Measurements from ENCODE around the gene CACFD1. TPM values are rescaled to one million over a fixed set of nuclear protein-coding genes. Genes with fewer than 3 reads are reported as not detected.

The CACFD1 gene
- total RNA-seq, 1 donor from 2014 or later: 9.1 TPM

- intact Hi-C loops (cut with DNase I): no loop called here
- TF ChIP-seq POLR2A (IDR thresholded peaks at IDR 0.05) (no peak), POLR2AphosphoS5 (IDR thresholded peaks at IDR 0.05; ENCODE audit: insufficient read depth in 1 of 2, low read depth in 1 of 2) (no peak)
- TF ChIP-seq, protein P1, sequence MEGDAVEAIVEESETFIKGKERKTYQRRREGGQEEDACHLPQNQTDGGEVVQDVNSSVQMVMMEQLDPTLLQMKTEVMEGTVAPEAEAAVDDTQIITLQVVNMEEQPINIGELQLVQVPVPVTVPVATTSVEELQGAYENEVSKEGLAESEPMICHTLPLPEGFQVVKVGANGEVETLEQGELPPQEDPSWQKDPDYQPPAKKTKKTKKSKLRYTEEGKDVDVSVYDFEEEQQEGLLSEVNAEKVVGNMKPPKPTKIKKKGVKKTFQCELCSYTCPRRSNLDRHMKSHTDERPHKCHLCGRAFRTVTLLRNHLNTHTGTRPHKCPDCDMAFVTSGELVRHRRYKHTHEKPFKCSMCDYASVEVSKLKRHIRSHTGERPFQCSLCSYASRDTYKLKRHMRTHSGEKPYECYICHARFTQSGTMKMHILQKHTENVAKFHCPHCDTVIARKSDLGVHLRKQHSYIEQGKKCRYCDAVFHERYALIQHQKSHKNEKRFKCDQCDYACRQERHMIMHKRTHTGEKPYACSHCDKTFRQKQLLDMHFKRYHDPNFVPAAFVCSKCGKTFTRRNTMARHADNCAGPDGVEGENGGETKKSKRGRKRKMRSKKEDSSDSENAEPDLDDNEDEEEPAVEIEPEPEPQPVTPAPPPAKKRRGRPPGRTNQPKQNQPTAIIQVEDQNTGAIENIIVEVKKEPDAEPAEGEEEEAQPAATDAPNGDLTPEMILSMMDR (IDR thresholded peaks at IDR 0.05): no peak
- Histone ChIP-seq H3K4me1 (peaks cover 40% of the 10 kb centered on the region), H3K27ac (no peak overlapping the region), H3K9me3 (no peaks in the 10 kb centered on the region), H3K27me3 (no peaks in the 10 kb centered on the region), H3K36me3 (no peaks in the 10 kb centered on the region), H3K4me3 (no peak overlapping the region)
- DNase-seq (ENCODE audit: extremely low spot score in 2 of 2): no peak
Measured at GRCh38 chr9:133507246-133507965, 47.6 kb downstream of the CACFD1 start.

DNA sequence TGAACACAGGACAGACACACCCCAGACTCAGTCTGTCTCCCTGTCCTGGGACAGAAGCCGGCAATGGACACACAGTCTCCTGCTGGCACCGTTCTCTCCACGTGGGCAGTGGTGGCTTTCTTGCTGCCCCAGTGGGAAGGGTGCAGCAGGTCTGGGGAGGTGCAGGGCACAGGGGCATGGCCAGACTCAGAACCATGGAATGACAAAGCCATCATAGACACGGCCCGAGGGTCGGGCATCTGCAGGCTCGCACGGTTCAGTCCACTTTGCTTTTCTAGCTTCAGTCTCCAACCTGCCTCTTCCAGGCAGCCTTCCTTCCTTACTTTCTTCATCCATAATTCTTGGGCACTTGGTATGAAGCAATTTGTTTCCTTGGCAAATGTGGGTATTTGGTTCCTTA, 48.3 kb downstream of the CACFD1 start:
- peaks cover 40% of the 10 kb centered on the region for H3K4me1 ChIP-seq
- no peak overlapping the region for H3K27ac ChIP-seq
- DNase-seq (ENCODE audit: extremely low spot score in 2 of 2): no peak
- H3K4me3 ChIP-seq: no peak overlapping the region
- intact Hi-C loops (cut with DNase I): no loop called here
- no peak for TF ChIP-seq POLR2AphosphoS5 (IDR thresholded peaks at IDR 0.05; ENCODE audit: insufficient read depth in 1 of 2, low read depth in 1 of 2)
- no peak for TF ChIP-seq POLR2A (IDR thresholded peaks at IDR 0.05)
- TF ChIP-seq, protein P1 (IDR thresholded peaks at IDR 0.05): no peak
- H3K36me3 ChIP-seq: no peaks in the 10 kb centered on the region
- H3K9me3 ChIP-seq: no peaks in the 10 kb centered on the region
- no peaks in the 10 kb centered on the region for H3K27me3 ChIP-seq

GRCh38 chr9:133509179-133510083, 49.7 kb downstream of the CACFD1 start:
- peaks cover 40% of the 10 kb centered on the region for H3K4me1 ChIP-seq
- no peak for TF ChIP-seq POLR2AphosphoS5 (IDR thresholded peaks at IDR 0.05; ENCODE audit: insufficient read depth in 1 of 2, low read depth in 1 of 2)
- TF ChIP-seq POLR2A (IDR thresholded peaks at IDR 0.05): no peak
- TF ChIP-seq, protein P1 (IDR thresholded peaks at IDR 0.05): no peak
- H3K9me3 ChIP-seq: no peaks in the 10 kb centered on the region
- no peaks in the 10 kb centered on the region for H3K27me3 ChIP-seq
- no peak overlapping the region for H3K4me3 ChIP-seq
- no peaks in the 10 kb centered on the region for H3K36me3 ChIP-seq
- intact Hi-C loops (cut with DNase I): no loop called here
- no peak overlapping the region for H3K27ac ChIP-seq
- DNase-seq (ENCODE audit: extremely low spot score in 2 of 2): no peak

- H3K9me3 ChIP-seq: no peaks in the 10 kb centered on the region
- peaks cover 32% of the 10 kb centered on the region for H3K4me1 ChIP-seq
- no peaks in the 10 kb centered on the region for H3K27me3 ChIP-seq
- DNase-seq (ENCODE audit: extremely low spot score in 2 of 2): no peak
- H3K4me3 ChIP-seq: no peak overlapping the region
- no peaks in the 10 kb centered on the region for H3K36me3 ChIP-seq
- intact Hi-C loops (cut with DNase I): no loop called here
- H3K27ac ChIP-seq: no peak overlapping the region
- no peak for TF ChIP-seq POLR2AphosphoS5 (IDR thresholded peaks at IDR 0.05; ENCODE audit: insufficient read depth in 1 of 2, low read depth in 1 of 2)
- TF ChIP-seq, protein P1 (IDR thresholded peaks at IDR 0.05): no peak
- no peak for TF ChIP-seq POLR2A (IDR thresholded peaks at IDR 0.05)
Measured at GRCh38 chr9:133510926-133511505, 51.2 kb downstream of the CACFD1 start.

All from vagina (tissue), 2 donors.